ENCODE measurements around the gene ATP2A1. TPM values are rescaled to one million over a fixed set of nuclear protein-coding genes. Genes with fewer than 3 reads are reported as not detected.
"Not testable (repeated sequence)": the region's sequence is repeated elsewhere in the genome, so short reads cannot be mapped to it uniquely, and the experiment has no call there.

ATP2A1 gene
- total and polyA plus RNA-seq, 9 donors, result 0.15 to 2.5 (median 0.53) TPM

DNA sequence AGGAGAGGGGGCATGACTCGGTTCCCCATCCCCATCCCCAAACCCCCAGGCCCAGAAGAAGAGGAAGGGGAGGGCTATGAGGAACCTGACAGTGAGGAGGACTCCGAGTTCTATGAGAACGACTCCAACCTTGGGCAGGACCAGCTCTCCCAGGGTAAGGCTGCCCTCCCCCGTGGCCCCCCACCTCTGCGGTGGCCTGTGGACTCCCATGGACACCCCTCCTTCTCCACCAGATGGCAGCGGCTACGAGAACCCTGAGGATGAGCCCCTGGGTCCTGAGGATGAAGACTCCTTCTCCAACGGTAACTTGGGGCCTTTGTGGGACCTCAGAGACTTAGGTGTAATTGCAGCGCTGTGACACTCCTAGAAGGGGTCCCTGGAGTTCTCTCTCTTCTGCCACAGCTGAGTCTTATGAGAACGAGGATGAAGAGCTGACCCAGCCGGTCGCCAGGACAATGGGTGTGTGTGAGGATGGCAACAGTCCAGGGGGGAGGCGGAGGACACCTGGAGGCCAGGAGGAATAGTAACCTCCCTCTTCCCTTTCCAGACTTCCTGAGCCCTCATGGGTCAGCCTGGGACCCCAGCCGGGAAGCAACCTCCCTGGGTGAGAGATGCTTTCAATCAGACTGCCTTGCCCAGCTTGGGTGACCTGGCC is 59.1 kb downstream of the ATP2A1 start:
- TF ChIP-seq EP300 (IDR thresholded peaks at IDR 0.05), result no peak
- TF ChIP-seq, protein P1, sequence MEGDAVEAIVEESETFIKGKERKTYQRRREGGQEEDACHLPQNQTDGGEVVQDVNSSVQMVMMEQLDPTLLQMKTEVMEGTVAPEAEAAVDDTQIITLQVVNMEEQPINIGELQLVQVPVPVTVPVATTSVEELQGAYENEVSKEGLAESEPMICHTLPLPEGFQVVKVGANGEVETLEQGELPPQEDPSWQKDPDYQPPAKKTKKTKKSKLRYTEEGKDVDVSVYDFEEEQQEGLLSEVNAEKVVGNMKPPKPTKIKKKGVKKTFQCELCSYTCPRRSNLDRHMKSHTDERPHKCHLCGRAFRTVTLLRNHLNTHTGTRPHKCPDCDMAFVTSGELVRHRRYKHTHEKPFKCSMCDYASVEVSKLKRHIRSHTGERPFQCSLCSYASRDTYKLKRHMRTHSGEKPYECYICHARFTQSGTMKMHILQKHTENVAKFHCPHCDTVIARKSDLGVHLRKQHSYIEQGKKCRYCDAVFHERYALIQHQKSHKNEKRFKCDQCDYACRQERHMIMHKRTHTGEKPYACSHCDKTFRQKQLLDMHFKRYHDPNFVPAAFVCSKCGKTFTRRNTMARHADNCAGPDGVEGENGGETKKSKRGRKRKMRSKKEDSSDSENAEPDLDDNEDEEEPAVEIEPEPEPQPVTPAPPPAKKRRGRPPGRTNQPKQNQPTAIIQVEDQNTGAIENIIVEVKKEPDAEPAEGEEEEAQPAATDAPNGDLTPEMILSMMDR (IDR thresholded peaks at IDR 0.05), result no peak
- no peak for TF ChIP-seq POLR2A (IDR thresholded peaks at IDR 0.05)
- Histone ChIP-seq H3K27me3 (no peaks in the 10 kb centered on the region), H3K9me3 (no peaks in the 10 kb centered on the region), H3K27ac (no peak overlapping the region), H3K4me1 (ENCODE audit: insufficient read depth) (peaks cover 5% of the 10 kb centered on the region), H3K36me3 (no peaks in the 10 kb centered on the region), H3K4me3 (no peak overlapping the region)
- no peak for DNase-seq
- 72 to 76% (median 74%) methylated on average over 14 of the region's 14 CpGs for WGBS, 3 donors
- intact Hi-C loops (cut with DNase I), result loop anchor here in 2 of 4 donors (5.0 to 10.0 kb wide), 2 partner anchors 113 to 125 kb away; partner anchors contain the start of gene ATXN2L (in 1 of the 2)

DNA sequence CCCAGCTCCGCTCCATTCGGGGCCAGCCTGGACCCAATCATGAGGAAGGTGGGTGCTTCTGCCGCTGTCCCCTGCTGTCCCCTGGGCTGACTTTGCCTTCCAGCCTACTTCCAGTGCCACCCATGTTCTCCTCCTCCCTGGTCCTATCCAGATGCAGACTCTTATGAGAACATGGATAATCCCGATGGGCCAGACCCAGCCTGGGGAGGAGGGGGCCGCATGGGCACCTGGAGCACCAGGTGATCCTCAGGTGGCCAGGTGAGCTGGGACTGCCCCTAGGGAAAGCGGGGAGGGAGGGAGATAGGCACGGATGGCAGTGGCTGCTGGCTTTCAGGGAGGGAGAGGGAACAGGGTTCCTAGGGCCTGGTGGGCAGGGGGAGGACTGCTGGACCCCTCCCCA is 60.4 kb downstream of the ATP2A1 start:
- peaks cover 5% of the 10 kb centered on the region for H3K4me1 ChIP-seq (ENCODE audit: insufficient read depth)
- WGBS, 3 donors, result 75 to 84% (median 77%) methylated on average over 7 of the region's 7 CpGs
- intact Hi-C loops (cut with DNase I), result loop anchor here in 2 of 4 donors (5.0 to 10.0 kb wide), 2 partner anchors 114 to 126 kb away; partner anchors contain the start of gene ATXN2L (in 1 of the 2)
- no peak for DNase-seq
- no peak overlapping the region for H3K27ac ChIP-seq
- H3K9me3 ChIP-seq, result no peaks in the 10 kb centered on the region
- no peak for TF ChIP-seq POLR2A (IDR thresholded peaks at IDR 0.05)
- TF ChIP-seq, protein P1 (IDR thresholded peaks at IDR 0.05), result no peak
- TF ChIP-seq EP300 (IDR thresholded peaks at IDR 0.05), result no peak
- no peaks in the 10 kb centered on the region for H3K36me3 ChIP-seq
- no peaks in the 10 kb centered on the region for H3K27me3 ChIP-seq
- no peak overlapping the region for H3K4me3 ChIP-seq

DNA sequence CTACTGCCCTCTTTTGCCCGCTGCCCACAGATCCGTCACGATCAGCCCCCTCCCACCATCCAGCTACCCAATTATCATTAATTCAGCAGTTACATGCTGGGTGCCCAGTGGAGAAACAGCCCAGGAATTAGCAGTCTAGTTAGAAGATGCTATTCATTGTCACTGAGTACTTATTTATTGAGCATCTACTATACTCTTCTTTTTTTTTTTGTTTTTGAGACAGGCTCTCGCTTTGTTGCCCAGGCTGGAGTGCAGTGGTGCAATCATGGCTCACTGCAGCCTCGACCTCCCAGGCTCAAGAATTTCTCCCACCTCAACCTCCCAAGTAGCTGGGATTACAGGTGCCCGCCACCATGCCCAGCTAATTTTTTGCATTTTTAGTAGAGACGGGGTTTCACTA is 61.5 kb downstream of the ATP2A1 start:
- not testable (repeated sequence) for H3K36me3 ChIP-seq; H3K27me3 ChIP-seq; H3K9me3 ChIP-seq; H3K4me3 ChIP-seq; H3K4me1 ChIP-seq (ENCODE audit: insufficient read depth); H3K27ac ChIP-seq; DNase-seq
- intact Hi-C loops (cut with DNase I), result loop anchor here in 3 of 4 donors (5.0 to 10.0 kb wide), 3 partner anchors 115 to 128 kb away; partner anchors contain the start of gene ATXN2L (in 1 of the 3)
- WGBS, 3 donors, result 83 to 89% (median 85%) methylated on average over 7 of the region's 7 CpGs

DNA sequence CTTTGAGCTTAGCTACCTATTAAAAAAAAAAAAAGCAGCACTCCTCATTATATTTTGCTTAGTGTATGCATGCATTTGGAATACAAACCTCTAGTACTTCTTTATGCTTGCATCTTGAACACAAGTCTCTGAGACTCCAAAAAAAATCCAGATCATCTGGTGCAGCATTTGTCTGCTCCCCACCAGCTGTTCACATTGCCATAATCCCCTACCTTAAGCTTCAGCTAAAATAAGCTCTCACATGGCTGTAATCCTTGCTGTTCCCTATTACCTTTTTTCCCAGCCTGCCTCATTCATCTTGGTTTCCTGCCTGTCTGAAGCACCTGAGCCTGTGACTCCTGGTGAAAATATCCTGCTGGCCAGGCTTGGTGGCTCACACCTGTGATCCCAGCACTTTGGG is 65.0 kb downstream of the ATP2A1 start:
- Histone ChIP-seq H3K27me3 (no peaks in the 10 kb centered on the region), H3K27ac (no peak overlapping the region), H3K4me3 (no peak overlapping the region), H3K9me3 (no peaks in the 10 kb centered on the region), H3K36me3 (no peaks in the 10 kb centered on the region), H3K4me1 (ENCODE audit: insufficient read depth) (peaks cover 3% of the 10 kb centered on the region)
- TF ChIP-seq POLR2A (IDR thresholded peaks at IDR 0.05) (no peak), EP300 (IDR thresholded peaks at IDR 0.05) (no peak)
- TF ChIP-seq, protein P1 (IDR thresholded peaks at IDR 0.05), result no peak
- DNase-seq, result no peak
- intact Hi-C loops (cut with DNase I), result loop anchor here in 1 of 4 donors (10.0 kb wide), 1 partner anchor 128 kb away; no protein-coding TSS in a partner anchor

DNA sequence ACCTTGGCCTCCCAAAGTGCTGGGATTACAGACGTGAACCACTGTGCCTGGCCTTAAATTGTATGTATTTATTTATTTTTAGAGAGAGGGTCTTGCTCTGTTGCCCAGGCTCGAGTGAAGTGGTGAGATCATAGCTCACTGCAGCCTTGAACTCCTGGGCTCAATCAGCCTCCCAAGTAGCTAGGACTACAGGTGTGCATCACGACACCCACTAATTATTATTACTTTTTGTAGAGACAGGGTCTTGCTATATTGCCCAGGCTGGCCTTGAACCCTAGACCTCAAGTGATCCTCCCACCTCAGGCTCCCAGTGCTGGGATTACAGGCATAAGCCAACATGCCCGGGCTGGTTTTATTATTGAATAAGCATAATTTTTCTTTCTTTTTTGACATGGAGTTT is 68.4 kb downstream of the ATP2A1 start:
- WGBS, 3 donors, result 34 to 55% (median 39%) methylated on average over 4 of the region's 4 CpGs

More for the DNA sequence above, 68.4 kb downstream of the ATP2A1 start:
- peaks cover 5% of the 10 kb centered on the region for H3K4me1 ChIP-seq (ENCODE audit: insufficient read depth)
- DNase-seq, result no peak
- H3K9me3 ChIP-seq, result no peaks in the 10 kb centered on the region
- H3K27me3 ChIP-seq, result no peaks in the 10 kb centered on the region
- H3K4me3 ChIP-seq, result no peak overlapping the region
- no peaks in the 10 kb centered on the region for H3K36me3 ChIP-seq
- TF ChIP-seq EP300 (IDR thresholded peaks at IDR 0.05) (no peak), POLR2A (IDR thresholded peaks at IDR 0.05) (no peak)
- TF ChIP-seq, protein P1 (IDR thresholded peaks at IDR 0.05), result no peak
- no peak overlapping the region for H3K27ac ChIP-seq
- intact Hi-C loops (cut with DNase I), result loop anchor here in 3 of 4 donors (5.0 to 10.0 kb wide), 3 partner anchors 84 to 132 kb away; partner anchors contain the start of genes ATXN2L (in 1 of the 3) and SH2B1 (in 1 of the 3)
